UCSD-AML1 (cell line): ENCODE measurements around the gene NMB.
"Not testable (repeated sequence)": the region's sequence is repeated elsewhere in the genome, so short reads cannot be mapped to it uniquely, and the experiment has no call there.

Experiments used
- DNase-seq: peaks from one replicate; lab custom pipeline; 2025; ENCODE audit not compliant: unreplicated experiment; lab: John Stamatoyannopoulos, UW

NMB gene, protein sequence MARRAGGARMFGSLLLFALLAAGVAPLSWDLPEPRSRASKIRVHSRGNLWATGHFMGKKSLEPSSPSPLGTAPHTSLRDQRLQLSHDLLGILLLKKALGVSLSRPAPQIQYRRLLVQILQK

DNA sequence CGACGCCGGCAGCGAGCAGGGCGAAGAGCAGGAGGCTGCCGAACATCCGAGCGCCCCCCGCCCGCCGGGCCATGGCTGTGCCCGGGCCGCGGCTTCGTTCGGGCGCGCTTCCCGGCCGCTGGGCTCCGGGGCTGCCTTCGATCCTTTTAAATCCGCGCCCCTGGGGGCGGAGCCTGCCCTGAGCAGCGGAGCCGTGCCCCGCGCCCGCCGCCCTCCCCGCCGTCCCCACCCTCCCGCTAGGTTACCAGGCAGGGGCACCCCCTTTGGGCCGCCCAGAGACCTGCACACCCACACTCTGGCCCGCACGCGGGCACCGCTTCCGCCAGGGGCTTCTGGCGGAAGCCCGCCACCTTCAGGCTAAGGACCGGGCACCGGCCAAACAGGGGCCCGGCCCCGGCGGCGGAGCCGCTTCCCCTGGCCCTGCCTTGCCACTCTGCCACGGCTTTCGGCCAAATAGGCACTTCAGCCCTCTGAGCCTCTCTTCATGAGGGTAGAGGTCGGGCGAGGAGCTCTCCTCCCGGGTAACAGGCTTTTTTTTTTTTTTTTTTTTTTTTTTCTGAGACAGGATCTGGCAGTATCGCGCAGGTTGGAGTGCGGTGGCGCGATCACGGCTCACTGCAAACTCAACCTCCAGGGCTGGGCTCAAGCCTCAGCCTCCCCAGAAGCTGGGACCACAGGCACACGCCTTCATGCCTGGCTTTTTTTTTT, at the start of gene NMB:
TSS of gene NMB (minus strand) at position 120 of the 708 bp plus-strand sequence. CDS start at position 73, 47 bp downstream.
- peak; percentile 87 for DNase-seq

DNA sequence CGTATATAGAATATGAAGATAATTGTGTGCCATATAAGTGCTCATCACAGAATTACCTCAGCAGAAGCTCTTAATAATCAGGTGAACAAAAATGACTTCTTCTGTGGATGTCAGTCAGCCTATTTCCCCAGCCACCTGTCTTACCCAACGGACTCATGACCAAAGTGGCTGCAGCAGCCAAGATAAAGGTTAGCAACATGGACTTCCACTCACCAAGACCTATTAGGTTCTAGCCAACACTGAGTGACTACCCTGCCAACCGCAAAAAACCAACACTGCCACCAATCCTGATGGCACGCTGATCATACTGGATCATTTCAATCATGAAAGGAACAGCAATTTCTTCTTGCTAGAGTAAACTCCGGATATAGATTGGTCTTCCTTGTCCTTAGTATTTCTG, 45.8 kb upstream of the NMB start:
- DNase-seq: no peak

DNA sequence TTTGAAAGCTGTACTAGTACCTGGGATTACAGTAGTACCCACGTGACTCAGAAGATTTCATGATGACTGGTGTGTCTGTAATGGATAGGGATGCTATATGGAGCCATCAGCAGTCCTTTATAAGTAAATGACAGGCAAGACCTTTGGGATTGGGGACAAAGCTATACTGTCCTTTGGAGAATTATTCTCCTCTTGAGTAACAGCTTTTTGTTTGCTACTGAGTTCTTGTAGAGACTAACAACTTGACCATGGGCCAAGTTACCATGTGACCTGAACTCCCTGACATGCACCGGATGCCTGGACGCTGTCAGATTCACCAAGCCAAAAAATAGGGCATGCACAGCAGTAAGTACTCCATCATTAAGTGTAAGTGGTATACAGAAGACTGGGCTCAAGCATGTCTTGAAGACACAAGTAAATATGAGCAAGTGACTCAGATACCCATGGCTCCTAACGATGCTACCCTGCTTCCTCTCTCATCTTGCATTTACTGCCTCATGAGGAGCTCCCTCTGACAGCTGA, 45.0 kb upstream of the NMB start:
- DNase-seq: no peak

DNA sequence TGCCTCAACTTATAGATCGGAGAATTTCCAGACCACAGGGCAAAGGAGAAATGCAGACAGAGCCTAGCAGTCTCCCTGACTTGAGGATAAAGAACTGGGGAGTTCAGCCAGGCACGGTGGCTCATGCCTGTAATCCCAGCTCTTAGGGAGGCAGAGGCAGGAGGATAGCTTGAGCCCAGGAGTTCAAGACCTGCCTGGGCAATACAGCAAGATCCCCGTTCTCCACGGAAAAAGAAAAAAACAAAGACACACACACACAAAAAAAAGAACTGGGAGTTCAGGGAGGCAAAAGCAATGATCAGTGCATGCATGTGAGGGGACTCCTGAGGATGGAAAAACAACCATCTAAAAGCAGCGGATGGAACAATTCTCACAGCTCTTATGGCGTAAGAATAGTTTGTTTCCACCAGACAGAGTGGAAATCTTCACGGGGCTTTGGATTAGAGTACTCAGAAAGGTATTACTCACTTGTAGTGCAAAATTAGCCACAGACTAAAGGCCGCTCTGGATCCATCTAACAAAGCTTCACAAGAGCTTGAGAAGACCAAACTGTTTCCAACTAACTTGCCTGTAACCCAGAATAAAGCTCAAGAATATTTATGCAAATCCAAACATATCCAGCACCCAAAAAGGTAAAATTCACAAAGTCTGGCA, 41.7 kb upstream of the NMB start:
- no peak for DNase-seq

DNA sequence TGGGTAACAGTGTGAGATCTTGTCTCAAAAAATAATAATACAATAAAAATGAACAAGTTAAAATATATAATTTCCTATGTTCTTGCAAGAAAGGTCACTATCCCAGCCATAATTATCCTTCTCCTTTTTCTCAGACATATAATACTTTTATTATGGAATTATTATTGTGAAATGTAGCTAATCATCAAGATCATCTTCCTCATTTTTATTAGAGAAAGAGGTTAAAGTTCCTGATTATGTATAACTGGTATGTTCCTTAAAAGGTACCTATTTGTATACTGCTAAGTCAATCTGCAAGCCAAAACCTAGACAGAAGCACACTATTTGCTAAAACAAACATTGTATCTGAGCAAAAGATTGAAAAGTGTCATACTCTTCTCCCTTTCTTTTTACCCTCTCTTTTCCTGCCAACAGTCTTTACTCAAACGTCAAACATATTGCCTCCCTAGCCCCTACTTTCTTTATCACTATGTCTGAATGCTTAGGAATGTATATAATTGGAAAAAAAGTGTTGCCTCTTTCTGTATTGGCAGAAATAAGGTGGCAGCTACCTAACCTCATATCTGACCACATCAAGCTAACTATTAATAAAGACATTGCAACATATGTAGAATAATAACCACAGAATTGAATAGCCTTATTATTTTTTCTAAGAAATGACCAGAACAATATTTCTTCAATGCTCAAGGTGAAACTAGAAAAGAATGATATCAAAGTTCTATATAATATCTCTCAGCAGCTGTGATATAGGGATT, 39.4 kb upstream of the NMB start:
- DNase-seq: no peak

DNA sequence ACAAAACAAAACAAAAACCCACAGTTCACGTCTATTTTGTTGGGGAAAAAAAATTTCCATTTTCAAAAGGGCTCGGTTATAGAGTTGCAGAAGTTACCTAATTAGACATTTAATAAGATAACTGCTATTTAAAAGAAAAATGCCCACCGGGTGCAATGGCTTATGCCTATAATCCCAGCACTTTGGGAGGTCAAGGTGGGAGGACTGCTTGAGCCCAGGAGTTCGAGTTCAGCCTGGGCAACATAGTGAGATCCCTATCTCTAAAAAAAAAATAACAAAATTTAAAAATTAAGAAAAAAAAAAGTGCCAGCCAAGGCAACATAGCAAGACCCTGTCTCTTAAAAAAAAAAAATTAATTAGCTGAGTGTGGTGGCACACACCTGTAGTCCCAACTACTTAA, 38.8 kb upstream of the NMB start:
- no peak for DNase-seq

DNA sequence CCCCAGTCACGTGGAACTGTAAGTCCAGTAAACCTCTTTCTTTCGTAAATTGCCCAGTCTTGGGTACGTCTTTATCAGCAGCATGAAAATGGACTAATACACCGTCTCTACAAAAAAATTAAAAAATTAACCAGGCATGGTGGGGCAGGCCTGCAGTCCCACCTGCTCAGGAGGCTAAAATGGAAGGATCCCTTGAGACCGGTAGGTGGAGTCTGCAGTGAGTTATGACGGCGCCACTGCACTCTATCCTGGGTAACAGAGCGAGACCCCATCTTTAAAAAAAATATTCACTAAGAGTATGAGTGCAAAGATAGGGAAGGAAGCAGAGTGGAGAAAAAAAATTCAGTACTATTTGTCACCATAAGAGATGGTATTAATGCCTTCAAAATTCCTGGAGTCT, 32.3 kb upstream of the NMB start:
- no peak for DNase-seq

DNA sequence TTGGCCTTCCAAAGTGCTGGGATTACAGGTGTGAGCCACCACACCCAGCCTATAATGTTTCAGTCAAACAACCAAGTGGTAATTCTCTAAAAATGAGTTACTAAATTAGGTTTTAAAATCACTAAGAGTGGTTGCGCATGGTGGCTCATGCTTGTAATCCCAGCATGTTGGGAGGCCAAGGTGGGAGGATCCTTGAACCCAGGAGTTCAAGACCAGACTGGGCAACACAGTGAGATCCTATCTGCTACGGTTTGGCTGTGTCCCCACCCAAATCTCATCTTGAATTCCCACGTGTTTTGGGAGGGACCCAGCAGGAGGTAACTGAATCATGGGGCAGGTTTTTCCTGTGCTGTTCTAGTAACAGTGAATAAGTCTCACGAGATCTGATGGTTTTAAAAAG, 31.9 kb upstream of the NMB start:
- DNase-seq: no peak

DNA sequence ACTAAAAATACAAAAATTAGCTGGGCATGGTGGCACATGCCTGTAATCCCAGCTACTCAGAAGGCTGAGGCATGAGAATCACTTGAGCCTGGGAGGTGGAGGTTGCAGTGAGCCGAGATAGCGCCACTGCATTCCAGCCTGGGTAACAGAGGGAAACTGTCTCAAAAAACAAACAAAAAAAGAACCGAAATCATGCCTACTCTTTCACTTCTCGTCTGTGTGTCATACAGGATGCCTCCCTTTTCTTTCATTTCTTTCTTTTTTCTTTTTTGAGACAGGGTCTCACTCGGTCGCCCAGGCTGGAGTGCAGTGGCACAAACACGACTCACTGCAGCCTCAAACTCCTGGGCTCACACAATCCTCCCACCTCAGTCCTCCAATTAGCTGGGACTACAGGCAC, 28.4 kb upstream of the NMB start:
- DNase-seq: not testable (repeated sequence)

DNA sequence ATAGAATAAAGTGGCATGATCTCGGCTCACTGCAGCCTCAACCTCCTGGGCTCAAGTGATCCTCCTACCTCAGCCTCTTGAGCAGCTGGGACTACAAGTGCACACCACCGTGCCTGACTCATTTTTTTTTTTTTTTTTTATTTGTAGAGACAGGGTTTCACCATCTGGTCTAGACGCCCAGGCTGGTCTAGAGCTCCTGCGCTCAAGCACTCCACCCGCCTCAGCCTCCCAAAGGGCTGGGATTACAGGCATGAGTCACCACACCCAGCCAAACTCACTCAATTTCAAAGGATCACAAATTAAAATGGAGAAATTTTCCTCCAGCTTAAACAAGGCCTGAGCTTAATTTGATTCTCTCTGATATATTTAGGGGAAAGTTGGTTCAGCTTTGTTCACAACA, 27.3 kb upstream of the NMB start:
- no peak for DNase-seq

DNA sequence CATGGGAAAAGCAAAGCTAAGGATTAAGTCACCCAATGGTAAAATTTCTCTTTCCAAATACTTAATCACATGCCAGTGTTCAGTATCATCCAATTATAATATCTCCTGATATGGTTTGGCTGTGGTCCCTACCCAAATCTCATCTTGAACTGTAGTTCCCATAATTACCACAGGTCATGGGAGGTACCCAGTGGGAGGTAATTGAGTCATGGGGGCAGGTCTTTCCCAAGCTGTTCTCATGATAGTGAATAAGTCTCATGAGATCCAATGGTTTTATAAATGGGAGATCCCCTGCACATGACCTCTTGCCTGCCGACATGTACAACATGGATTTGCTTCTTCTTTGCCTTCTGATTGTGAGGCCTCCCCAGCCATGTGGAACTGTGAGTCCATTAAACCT, 26.1 kb upstream of the NMB start:
- DNase-seq: no peak

DNA sequence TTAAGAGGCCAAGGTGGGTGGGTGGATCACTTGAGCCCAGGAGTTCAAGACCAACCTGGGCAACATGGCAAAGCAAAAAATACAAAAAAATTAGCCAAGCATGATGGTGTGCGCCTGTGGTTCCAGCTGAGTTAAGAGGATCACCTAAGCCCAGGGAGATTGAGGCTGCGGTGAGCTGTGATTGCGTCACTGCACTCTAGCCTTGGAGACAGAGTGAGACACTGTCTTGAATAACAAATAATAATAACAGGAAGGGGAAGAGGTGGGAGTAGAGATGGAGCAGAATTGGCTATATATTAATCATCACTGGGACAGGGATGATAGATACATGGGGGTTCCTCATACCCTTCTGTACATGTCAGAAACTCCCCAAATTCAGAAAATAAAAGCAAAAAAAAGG, 23.8 kb upstream of the NMB start:
- DNase-seq: no peak

DNA sequence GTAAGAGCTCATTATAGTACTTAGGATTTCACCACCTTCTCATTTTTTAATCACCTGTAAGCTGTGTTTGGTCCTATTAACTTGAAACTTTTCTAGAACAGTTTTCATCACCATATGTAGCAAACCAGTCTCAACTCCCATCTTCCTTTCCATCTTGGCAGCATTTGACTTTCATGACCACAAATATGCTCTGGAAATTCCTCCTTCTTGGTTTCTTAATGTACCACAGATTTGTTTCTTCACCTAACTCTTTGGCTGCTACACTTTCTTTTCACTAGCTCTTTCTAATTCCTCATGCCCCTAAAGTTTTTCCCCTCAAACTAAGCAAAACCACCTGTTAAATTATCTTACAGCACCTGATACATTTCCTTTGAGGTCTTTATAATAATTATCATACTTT, 13.2 kb upstream of the NMB start:
- DNase-seq: no peak

DNA sequence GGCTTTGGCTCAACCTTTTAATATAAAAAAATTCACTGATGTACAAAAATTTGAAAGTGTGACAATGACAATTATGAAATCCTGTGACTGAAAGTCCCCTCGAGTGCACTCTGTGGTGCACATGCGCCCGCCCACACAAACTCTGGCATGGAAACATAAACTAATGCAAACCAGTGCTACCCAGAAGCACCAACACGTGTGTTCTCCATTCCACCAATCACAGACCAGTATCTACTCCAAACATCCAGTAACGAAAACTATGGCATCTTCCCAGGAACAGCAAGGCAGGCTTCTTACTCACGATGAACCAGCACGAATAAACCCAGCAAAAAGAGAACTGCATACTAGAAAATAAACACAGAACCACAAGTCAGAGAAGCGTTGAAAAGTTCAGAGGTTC, 11.7 kb upstream of the NMB start:
- DNase-seq: no peak

DNA sequence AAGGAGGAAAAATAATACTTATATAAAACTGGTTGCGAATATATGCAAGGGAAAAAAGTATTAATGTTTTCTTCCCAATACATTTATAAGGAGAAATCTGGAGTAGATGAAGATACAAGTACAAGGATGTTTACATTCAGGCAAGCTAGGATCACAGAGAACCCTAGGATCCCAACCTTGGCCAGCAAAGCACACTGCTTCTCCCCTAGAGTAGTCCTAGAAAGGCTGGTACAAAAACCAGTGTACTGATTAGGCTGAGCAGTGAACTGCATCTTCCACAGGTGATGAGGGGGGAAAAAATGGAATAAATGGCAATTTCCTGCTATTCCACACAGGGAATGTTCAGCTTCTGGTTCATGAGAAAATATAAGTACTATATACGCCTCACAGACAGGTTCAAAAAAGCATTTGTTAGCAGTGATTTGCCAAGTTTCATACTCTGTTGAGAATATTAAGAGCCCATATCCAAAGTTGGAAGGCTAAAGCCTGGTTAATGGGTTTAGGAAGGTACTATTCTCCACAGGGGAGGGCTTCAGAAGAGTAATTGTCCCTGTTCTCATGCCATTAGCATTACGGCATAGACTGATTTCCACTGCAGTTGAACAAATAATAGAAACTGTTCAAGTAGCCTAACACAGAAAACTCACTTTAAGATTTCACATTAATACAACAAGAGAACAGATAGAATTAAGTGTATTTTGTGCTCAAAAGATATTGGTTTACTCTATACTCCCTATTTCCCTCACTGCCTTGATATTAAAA, 10.4 kb upstream of the NMB start:
- DNase-seq: no peak

DNA sequence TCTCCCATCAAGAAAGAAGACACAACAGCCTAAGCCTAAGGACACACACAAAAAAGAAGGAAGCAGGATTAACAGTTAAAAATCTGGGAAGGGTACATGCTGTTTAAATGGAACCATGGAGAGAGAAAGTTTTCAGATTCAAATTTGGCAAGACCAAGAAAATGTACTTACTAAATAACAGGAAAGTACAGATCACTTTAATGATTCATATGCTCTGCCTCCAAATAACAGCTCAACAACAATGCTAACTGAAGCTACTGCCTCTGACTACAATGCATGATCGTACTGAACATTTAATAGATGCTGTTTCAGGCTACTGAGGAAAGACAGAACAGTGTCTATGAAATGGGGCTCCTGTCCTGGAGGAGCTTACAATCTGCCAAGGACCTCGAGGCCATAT, 8.4 kb upstream of the NMB start:
- DNase-seq: no peak

DNA sequence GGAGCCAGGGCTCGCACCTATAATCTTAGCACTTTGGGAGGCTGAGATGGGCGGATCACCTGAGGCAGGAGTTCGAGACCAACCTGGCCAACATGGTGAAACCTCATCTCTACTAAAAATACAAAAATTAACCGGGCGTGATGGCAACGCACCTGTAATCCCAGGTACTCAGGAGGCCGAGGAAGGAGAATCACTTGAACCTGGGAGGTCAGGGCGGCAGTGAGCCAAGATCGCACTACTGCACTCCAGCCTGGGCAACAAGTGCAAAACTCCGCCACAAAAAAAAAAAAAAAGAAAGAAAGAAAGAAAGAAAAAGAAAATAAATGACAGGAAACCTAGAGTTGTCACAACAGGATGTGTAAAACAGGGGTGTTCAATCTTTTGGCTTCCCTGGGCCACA, 3.0 kb upstream of the NMB start:
- DNase-seq: no peak

DNA sequence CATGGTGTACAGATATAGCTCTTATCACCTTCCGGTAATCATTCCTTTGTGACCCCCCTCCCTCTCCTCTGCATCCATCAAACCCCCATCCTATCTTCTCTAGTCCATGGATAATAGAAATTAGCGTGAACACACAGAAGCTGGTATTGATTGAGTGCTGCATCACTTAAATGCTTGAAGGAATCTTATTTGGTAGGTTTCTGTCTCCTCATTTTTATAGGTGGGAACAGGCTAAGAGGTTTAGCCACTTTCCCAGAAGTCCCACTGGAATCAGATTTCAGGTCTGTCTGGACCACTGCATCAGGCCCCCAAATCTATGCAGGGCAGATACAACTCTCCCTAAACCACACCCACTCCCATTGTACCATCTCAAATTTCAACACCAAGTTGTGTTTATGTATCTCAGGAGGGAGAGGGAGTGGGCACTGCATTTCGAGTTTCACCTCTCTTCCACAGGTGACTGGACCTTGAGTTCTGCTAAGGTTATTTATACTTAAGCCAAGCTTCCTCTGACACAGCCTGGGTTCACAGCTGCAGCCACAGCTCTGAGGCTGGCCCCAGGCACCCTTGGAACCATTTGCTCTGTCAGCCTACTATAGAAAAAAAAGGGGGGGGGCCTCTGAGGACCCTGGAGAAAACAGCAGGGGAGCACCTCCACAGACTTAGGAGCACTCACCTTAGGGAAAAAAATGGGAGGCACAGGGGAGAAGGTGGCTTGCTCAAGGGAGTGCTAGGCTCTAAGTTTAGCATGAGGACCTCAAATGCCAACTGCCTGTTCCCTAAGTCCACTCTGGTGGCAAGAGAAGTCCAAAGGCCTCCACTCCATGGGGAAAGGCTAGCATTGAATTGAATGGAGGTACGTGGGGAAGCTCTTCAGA, 2.1 kb upstream of the NMB start:
- DNase-seq: no peak

DNA sequence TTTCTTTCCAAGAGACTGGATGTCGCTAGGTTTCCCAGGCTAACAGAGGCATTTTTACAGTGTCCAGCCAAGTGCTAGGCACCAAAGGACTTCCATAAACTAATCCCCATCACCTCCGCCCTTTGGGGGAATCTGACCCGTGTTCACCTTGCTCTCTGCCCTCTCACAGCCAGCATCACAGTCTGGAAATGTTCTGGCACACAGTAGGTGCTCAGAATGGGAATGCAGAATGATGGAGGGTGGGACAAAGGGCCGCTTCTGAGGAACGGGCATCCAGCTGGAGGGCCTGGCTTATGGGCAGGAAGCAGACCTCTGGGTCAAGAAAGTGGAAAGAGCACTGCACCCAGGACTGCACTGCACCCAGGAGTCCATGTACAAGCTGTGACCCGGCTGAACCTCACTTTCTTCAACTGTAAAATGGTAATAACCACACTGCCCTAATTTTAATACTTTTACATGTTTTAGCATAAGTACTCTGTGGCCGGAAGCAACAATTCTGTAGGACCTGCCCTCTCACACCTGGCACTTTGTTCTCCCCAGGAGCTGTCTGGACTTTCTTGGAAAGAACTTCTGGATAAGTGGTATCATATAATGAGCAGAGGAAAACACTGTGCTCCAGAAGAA, 901 bp upstream of the NMB start:
- DNase-seq: no peak

DNA sequence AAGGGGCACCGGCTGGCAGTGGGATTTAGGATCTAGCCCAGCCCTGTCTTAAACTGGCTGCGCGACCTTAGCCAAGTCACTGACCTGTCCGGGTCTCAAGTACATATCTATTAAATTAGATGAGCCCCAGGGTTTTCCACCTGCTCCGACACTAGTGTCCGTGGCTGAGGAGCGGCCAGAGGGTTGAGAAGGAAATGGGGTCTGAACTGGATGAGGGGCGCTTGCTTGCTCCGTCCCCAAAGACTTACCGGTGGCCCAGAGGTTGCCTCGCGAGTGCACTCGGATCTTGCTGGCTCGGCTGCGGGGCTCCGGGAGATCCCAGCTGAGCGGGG, 285 bp downstream of the NMB start:
- no peak for DNase-seq
